WERI-Rb-1 (cell line): Measurements from ENCODE around the gene CDC42EP4.

Experiments used
- DNase-seq: peaks from one replicate; pipeline ENCODE4 v3.0.0-alpha.2; 2020
- H3K27ac ChIP-seq: fragments of 250-450 bp; sonication (Bioruptor Pico); 2 replicates; pipeline ENCODE4 v1.5.1; 2020; ENCODE audit warnings: mild to moderate bottlenecking, moderate library complexity
- H3K27me3 ChIP-seq: fragments of 250-450 bp; sonication (Bioruptor Pico); 2 replicates; pipeline ENCODE4 v1.5.1; 2021; ENCODE audit warnings: mild to moderate bottlenecking, low read depth, moderate library complexity; ENCODE audit not compliant: insufficient read depth, severe bottlenecking
- H3K36me3 ChIP-seq: fragments of 250-450 bp; sonication (Bioruptor Pico); 2 replicates; pipeline ENCODE4 v1.5.1; 2020; ENCODE audit warnings: mild to moderate bottlenecking, moderate library complexity
- H3K4me3 ChIP-seq: 2 replicates; pipeline ENCODE4 v1.5.1; 2011; ENCODE audit warnings: low read depth, mild to moderate bottlenecking, control low read depth, low read length
- H3K9me3 ChIP-seq: fragments of 250-450 bp; sonication (Bioruptor Pico); 2 replicates; pipeline ENCODE4 v1.5.1; 2021; ENCODE audit warnings: mild to moderate bottlenecking, moderate library complexity; ENCODE audit not compliant: severe bottlenecking
- CTCF ChIP-seq: IDR thresholded peaks from 2 replicates; pipeline ENCODE4 v1.5.1; 2011; ENCODE audit warnings: low read depth, mild to moderate bottlenecking, control low read depth, inconsistent platforms, low read length

CDC42EP4 gene

GRCh38 chr17:73250851-73251640, 60.8 kb downstream of the CDC42EP4 start:
- Histone ChIP-seq H3K9me3 (no peaks in the 10 kb centered on the region), H3K4me3 (no peak overlapping the region), H3K27ac (no peak overlapping the region), H3K36me3 (peaks cover 9% of the 10 kb centered on the region), H3K27me3 (no peaks in the 10 kb centered on the region)
- DNase-seq, result no peak
- no peak for TF ChIP-seq CTCF

GRCh38 chr17:73249700-73250099, 62.1 kb downstream of the CDC42EP4 start:
- no peaks in the 10 kb centered on the region for H3K27me3 ChIP-seq
- peak; percentile 71 for DNase-seq
- peak overlapping the region; percentile 59 for H3K27ac ChIP-seq
- H3K36me3 ChIP-seq, result peaks cover 13% of the 10 kb centered on the region
- peak overlapping the region; percentile 2; the same call in 1 of the 2 replicates for H3K4me3 ChIP-seq
- no peak for TF ChIP-seq CTCF
- H3K9me3 ChIP-seq, result no peaks in the 10 kb centered on the region

GRCh38 chr17:73248532-73248931, 63.3 kb downstream of the CDC42EP4 start:
- Histone ChIP-seq H3K27me3 (no peaks in the 10 kb centered on the region), H3K4me3 (no peak overlapping the region), H3K9me3 (no peaks in the 10 kb centered on the region), H3K36me3 (peaks cover 21% of the 10 kb centered on the region), H3K27ac (peak overlapping the region; percentile 59)
- peak; percentile 83 for DNase-seq
- TF ChIP-seq CTCF, result no peak

GRCh38 chr17:73247726-73248125, 64.1 kb downstream of the CDC42EP4 start:
- H3K27ac ChIP-seq, result peak overlapping the region; percentile 59

GRCh38 chr17:73240561-73240960, 71.2 kb downstream of the CDC42EP4 start:
- peaks cover 83% of the 10 kb centered on the region for H3K36me3 ChIP-seq

More at GRCh38 chr17:73247726-73248125, 64.1 kb downstream of the CDC42EP4 start:
- Histone ChIP-seq H3K27me3 (no peaks in the 10 kb centered on the region), H3K9me3 (no peaks in the 10 kb centered on the region), H3K36me3 (peaks cover 27% of the 10 kb centered on the region), H3K4me3 (no peak overlapping the region)
- DNase-seq, result no peak
- 0 out of 2 replicates have a peak, but pooled peaks have one; percentile 8 for TF ChIP-seq CTCF

More at GRCh38 chr17:73240561-73240960, 71.2 kb downstream of the CDC42EP4 start:
- Histone ChIP-seq H3K27me3 (no peaks in the 10 kb centered on the region), H3K27ac (no peak overlapping the region), H3K4me3 (no peak overlapping the region), H3K9me3 (no peaks in the 10 kb centered on the region)
- DNase-seq, result no peak
- TF ChIP-seq CTCF, result no peak
